A673 (cell line): ENCODE data around the gene SGSM1. TPM values are rescaled to one million over a fixed set of nuclear protein-coding genes. Genes with fewer than 3 reads are reported as not detected.

ENCODE experiments used
- BruUV-seq: library from RNA; stranded (reverse); fragments of 400-500 nt; replicated peaks from 2 replicates; lab custom pipeline; 2021; lab: Mats Ljungman, UMichigan
- CTCF ChIA-PET: fragments of 300-600 bp; sonication (Branson Sonifier 250); formaldehyde crosslinking; loops from one replicate; lab custom pipeline; 2022; ENCODE audit warnings: antibody characterized with exemption; lab: Charles Lee
- POLR2A ChIA-PET: fragments of 300-600 bp; sonication (Branson Sonifier 250); formaldehyde crosslinking; loops from one replicate; lab custom pipeline; 2022; ENCODE audit warnings: antibody characterized with exemption; ENCODE audit not compliant: low non-redundant PET; lab: Charles Lee
- DNase-seq: peaks from one replicate; pipeline ENCODE4 v3.0.0-alpha.2; 2015; ENCODE audit warnings: low spot score
- H3K27ac ChIP-seq: fragments of 200-600 bp; sonication (generic); 2 replicates; pipeline ENCODE4 v1.5.1; 2016; ENCODE audit warnings: mixed run types, low read depth, mild to moderate bottlenecking, mixed read lengths, antibody characterized with exemption, low read length; ENCODE audit not compliant: poor library complexity, severe bottlenecking
- H3K27me3 ChIP-seq: fragments of 200-600 bp; sonication (generic); replicated peaks from 2 replicates; pipeline ENCODE4 v1.6.1; 2017; ENCODE audit warnings: mixed run types, low read depth, mild to moderate bottlenecking, mixed read lengths, antibody characterized with exemption, low read length; ENCODE audit not compliant: insufficient read depth, poor library complexity
- H3K36me3 ChIP-seq: fragments of 200-600 bp; sonication (generic); 2 replicates; pipeline ENCODE4 v1.6.1; 2016; ENCODE audit warnings: mixed run types, mild to moderate bottlenecking, mixed read lengths, antibody characterized with exemption, low read length; ENCODE audit not compliant: insufficient read depth, poor library complexity, severe bottlenecking
- H3K4me1 ChIP-seq: fragments of 200-600 bp; sonication (generic); 2 replicates; pipeline ENCODE4 v1.6.1; 2017; ENCODE audit warnings: mixed run types, mild to moderate bottlenecking, mixed read lengths, antibody characterized with exemption, low read length; ENCODE audit not compliant: insufficient read depth, poor library complexity, severe bottlenecking
- H3K4me3 ChIP-seq: fragments of 200-600 bp; sonication (generic); 2 replicates; pipeline ENCODE4 v1.5.1; 2016; ENCODE audit warnings: low read depth, mixed run types, mild to moderate bottlenecking, mixed read lengths, low read length; ENCODE audit not compliant: poor library complexity, severe bottlenecking
- H3K9me3 ChIP-seq: fragments of 200-600 bp; sonication (generic); 2 replicates; pipeline ENCODE4 v1.6.1; 2016; ENCODE audit warnings: mixed run types, low read depth, mild to moderate bottlenecking, mixed read lengths, antibody characterized with exemption, low read length; ENCODE audit not compliant: poor library complexity, severe bottlenecking
- EZH2 ChIP-seq: fragments of 200-600 bp; sonication (generic); IDR thresholded peaks from 2 replicates; pipeline ENCODE4 v1.6.1; 2017; ENCODE audit warnings: borderline replicate concordance, low read depth, mild to moderate bottlenecking, mixed read lengths, antibody characterized with exemption, low read length; ENCODE audit not compliant: poor library complexity, severe bottlenecking
- intact Hi-C: fragments of 100-400 bp; cut with micrococcal nuclease; formaldehyde crosslinking; loops from one replicate; pipeline ENCODE4 v1.10.0; 2022; ENCODE audit not compliant: unreplicated experiment
- total RNA-seq: library from RNA; stranded (reverse); gene quantifications from 2 replicates; pipeline ENCODE4 v1.2.3, GENCODE V29; 2021
- TF ChIP-seq, protein P1 (sequence below): fragments of 300-800, 200-600 bp; sonication (generic); conservative IDR thresholded peaks from 2 replicates; pipeline ENCODE4 v1.5.1; 2017; ENCODE audit warnings: low read depth, mild to moderate bottlenecking, antibody characterized with exemption, low read length, moderate library complexity, mixed read lengths

The SGSM1 gene
- total RNA-seq, 1 experiment from 2014 or later: not detected

DNA sequence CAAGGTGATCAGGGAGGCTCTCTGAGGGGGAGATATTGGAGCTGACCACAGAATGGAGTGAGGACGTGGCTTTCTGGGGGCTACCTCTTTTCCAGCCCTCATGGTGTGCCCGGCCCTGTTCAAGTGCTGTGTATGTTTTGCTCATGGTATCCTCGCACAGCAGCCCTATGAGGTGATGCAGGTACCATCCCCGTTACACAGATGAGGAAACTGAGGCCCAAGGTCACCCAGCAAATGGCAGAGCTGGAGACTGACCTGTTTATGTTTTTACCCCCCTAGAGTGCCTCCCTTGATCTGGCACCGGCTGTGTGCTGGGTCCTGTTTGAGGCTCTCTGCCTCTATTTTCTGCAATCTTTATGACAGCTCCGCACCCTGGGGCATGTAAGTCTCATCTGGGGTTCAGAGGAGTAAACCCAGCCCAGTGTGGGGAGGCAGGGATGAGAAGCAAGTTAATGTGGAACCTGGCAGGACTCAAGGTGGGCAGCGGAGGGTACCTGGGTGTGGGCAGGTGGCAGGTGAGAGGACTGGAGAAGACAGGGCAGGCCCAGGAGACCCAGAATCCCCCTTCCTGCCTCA, 20.8 kb downstream of the SGSM1 start:
- H3K4me1 ChIP-seq: no peaks in the 10 kb centered on the region
- intact Hi-C loops: no loop called here
- TF ChIP-seq, protein P1, sequence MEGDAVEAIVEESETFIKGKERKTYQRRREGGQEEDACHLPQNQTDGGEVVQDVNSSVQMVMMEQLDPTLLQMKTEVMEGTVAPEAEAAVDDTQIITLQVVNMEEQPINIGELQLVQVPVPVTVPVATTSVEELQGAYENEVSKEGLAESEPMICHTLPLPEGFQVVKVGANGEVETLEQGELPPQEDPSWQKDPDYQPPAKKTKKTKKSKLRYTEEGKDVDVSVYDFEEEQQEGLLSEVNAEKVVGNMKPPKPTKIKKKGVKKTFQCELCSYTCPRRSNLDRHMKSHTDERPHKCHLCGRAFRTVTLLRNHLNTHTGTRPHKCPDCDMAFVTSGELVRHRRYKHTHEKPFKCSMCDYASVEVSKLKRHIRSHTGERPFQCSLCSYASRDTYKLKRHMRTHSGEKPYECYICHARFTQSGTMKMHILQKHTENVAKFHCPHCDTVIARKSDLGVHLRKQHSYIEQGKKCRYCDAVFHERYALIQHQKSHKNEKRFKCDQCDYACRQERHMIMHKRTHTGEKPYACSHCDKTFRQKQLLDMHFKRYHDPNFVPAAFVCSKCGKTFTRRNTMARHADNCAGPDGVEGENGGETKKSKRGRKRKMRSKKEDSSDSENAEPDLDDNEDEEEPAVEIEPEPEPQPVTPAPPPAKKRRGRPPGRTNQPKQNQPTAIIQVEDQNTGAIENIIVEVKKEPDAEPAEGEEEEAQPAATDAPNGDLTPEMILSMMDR: no peak
- no peak for TF ChIP-seq EZH2
- H3K9me3 ChIP-seq: no peaks in the 10 kb centered on the region
- no peak for DNase-seq
- no peaks in the 10 kb centered on the region for H3K27me3 ChIP-seq
- BruUV-seq: no TSS peak
- H3K4me3 ChIP-seq: no peak overlapping the region
- POLR2A ChIA-PET: no interaction called here
- no peaks in the 10 kb centered on the region for H3K36me3 ChIP-seq
- CTCF ChIA-PET: no interaction called here
- no peak overlapping the region for H3K27ac ChIP-seq

DNA sequence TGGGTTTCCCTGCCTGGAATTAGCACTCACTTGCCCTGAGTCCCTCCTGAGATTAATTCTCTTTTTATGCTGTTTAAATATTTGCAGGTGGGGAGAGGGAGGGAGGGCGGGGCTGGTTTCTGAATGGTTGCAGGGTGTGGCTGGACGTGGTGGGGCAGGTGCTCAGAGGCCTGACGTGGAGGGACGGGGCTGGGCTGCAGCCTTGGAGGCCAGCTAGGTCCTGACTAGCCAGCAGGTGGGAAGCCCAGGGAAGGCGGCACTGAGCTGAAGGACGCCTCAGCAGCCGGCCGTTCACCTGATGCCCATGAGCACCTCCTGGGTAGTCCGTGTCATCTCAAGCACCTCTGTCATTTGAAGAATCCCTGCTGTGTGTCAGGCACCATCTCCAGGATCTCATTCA, 21.3 kb downstream of the SGSM1 start:
- Histone ChIP-seq H3K36me3 (no peaks in the 10 kb centered on the region), H3K27me3 (no peaks in the 10 kb centered on the region), H3K27ac (no peak overlapping the region), H3K4me3 (no peak overlapping the region), H3K9me3 (no peaks in the 10 kb centered on the region), H3K4me1 (no peaks in the 10 kb centered on the region)
- no TSS peak for BruUV-seq
- ChIA-PET CTCF (no interaction called here), POLR2A (no interaction called here)
- DNase-seq: no peak
- intact Hi-C loops: no loop called here
- no peak for TF ChIP-seq EZH2
- TF ChIP-seq, protein P1: no peak

DNA sequence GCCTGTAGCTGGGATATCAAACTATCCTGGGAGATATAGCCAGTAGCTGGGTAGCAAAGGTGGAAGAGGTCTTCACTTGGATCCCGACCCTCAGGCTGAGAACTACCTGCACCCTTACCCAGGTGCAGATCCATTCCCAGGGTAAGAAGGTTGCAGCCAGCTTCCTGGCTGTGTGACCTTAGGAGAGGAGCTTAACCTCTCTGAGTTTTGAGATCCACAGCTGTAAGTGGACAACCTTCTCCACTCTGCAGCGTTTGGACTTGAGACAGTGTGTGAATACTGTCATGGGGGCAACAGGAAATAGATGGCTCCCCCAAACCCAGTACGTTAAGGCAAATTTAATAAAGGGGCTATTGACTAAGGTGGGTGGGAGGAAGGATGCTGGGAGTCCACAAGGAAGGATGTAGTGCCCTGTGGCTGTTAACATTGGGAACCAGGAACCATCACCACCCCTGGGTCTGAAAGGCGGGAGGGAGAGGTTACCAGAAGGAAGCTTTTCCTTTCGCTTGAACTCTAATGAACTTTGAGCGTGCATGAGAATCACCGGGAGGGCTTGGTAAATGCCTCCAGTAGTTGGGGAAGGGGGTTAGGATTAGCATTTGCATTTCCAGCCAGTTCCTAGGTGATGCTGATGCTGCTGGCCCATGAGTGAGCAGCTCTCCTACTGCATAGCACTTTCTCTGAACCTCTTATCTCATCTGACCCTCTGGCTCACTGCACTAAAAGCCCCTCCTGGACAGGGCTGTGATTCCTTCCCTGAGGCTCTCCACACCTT, 24.4 kb downstream of the SGSM1 start:
- CTCF ChIA-PET: interaction anchor here (0.5 to 1.5 kb wide), 2 partner anchors 20 to 24 kb away, joined by 7 read pairs; partner anchors contain the start of gene SGSM1
- Histone ChIP-seq H3K4me1 (no peaks in the 10 kb centered on the region), H3K27me3 (no peaks in the 10 kb centered on the region), H3K27ac (no peak overlapping the region), H3K36me3 (no peaks in the 10 kb centered on the region), H3K4me3 (no peak overlapping the region), H3K9me3 (no peaks in the 10 kb centered on the region)
- no peak for DNase-seq
- no peak for TF ChIP-seq EZH2
- TF ChIP-seq, protein P1: no peak
- POLR2A ChIA-PET: interaction anchor here (0.5 kb wide), 1 partner anchor 126 kb away, joined by 3 read pairs; no protein-coding TSS in a partner anchor
- BruUV-seq: no TSS peak
- intact Hi-C loops: no loop called here
